GM12878 (cell line): Measurements from ENCODE around the gene LEMD3.

Experiments
- EP300 ChIP-seq, 2 experiments: fragments of 150-350 bp in 1 of 2; IDR thresholded peaks; 2 replicates each; pipeline ENCODE4 v1.6.1; 2011 to 2012; ENCODE audit warnings: low read depth in 2 of 2, low read length in 2 of 2, borderline replicate concordance in 1 of 2, improper control_type of control experiment in 1 of 2, inconsistent platforms in 1 of 2; ENCODE audit not compliant: control insufficient read depth in 1 of 2
- EZH2 ChIP-seq: IDR thresholded peaks from 2 replicates; pipeline ENCODE4 v1.6.1; 2012; ENCODE audit warnings: low read depth, mild to moderate bottlenecking, control low read depth, inconsistent platforms, low read length, borderline replicate concordance; ENCODE audit not compliant: control insufficient read depth
- HDGF ChIP-seq: fragments of 450-650 bp; IDR thresholded peaks from 2 replicates; pipeline ENCODE4 v1.6.1; 2016; ENCODE audit warnings: antibody characterized with exemption
- MYC ChIP-seq: IDR thresholded peaks from 2 replicates; pipeline ENCODE4 v1.6.1; 2011; ENCODE audit warnings: mild to moderate bottlenecking, low read length, moderate library complexity, inconsistent platforms; ENCODE audit not compliant: insufficient read depth, insufficient replicate concordance, insufficient read length, severe bottlenecking
- TCF12 ChIP-seq: IDR thresholded peaks from 2 replicates; pipeline ENCODE4 v1.6.1; 2011; ENCODE audit warnings: low read depth, mild to moderate bottlenecking, low read length
- TCF7 ChIP-seq: IDR thresholded peaks from 2 replicates; pipeline ENCODE4 v1.6.1; 2014; ENCODE audit warnings: antibody characterized with exemption, borderline replicate concordance
- ZNF274 ChIP-seq: IDR thresholded peaks from one replicate; pipeline ENCODE4 v1.8.0; 2011; ENCODE audit not compliant: insufficient read length, insufficient read depth
- TF ChIP-seq, protein P1 (sequence below): fragments of 450-650 bp; conservative IDR thresholded peaks from 2 replicates; pipeline ENCODE4 v1.6.1; 2017; ENCODE audit warnings: mild to moderate bottlenecking, moderate library complexity
- TF ChIP-seq, protein P2 (sequence below): fragments of 450-650 bp; IDR thresholded peaks from 2 replicates; pipeline ENCODE4 v1.6.1; 2016; ENCODE audit warnings: mild to moderate bottlenecking, moderate library complexity, borderline replicate concordance
- TF ChIP-seq, protein P3 (sequence below): IDR thresholded peaks from 2 replicates; pipeline ENCODE4 v1.6.1; 2011; ENCODE audit warnings: borderline replicate concordance, low read depth, mild to moderate bottlenecking, moderate library complexity, low read length; ENCODE audit not compliant: insufficient read depth, poor library complexity, severe bottlenecking
- TF ChIP-seq, protein P4 (sequence below), 3 experiments: IDR thresholded peaks in 2 of 3; conservative IDR thresholded peaks in 1 of 3; 2 replicates each; pipeline ENCODE4 v1.5.1; 2011; ENCODE audit warnings: low read depth in 3 of 3, low read length in 3 of 3, mild to moderate bottlenecking in 3 of 3, control low read depth in 2 of 3, moderate library complexity in 2 of 3, inconsistent platforms in 1 of 3, mixed read lengths in 1 of 3; ENCODE audit not compliant: control insufficient read depth in 2 of 3, insufficient read depth in 1 of 3; ENCODE audit errors: extremely low read depth in 1 of 3

DNA sequence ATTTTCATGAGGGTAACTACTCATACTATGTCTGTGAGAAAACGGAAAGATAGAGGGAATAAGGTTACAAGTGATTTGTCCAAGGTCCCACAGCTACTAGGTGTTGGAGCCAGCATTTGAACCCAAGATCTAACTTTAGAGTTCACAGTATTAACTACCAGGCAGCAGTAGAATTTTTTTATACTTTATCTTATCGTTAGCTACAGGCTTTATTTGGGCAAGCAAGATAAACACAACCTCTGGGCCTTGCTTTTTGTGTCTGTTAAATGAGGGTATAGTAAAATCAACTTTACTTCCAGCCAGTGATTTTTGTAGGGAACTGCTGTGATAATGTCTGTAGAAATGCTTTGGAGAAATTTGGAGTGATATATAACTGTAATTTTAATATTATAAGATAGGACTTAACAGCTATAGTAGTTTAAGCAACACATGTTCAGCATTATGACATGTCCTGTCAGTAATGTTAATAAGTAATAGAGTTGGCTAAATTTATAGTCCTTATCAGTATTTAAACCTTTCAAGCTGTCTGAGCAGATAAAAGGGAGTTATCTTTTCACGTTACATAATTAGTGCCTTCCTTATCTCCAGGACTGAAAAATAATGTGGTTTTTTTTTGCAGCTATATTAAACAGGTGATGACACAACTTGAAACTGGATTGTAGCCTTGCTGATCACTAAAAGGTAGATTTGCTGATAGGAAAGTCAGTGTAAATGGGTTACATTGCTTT, 12.8 kb downstream of the LEMD3 start:
- TF ChIP-seq, protein P1, sequence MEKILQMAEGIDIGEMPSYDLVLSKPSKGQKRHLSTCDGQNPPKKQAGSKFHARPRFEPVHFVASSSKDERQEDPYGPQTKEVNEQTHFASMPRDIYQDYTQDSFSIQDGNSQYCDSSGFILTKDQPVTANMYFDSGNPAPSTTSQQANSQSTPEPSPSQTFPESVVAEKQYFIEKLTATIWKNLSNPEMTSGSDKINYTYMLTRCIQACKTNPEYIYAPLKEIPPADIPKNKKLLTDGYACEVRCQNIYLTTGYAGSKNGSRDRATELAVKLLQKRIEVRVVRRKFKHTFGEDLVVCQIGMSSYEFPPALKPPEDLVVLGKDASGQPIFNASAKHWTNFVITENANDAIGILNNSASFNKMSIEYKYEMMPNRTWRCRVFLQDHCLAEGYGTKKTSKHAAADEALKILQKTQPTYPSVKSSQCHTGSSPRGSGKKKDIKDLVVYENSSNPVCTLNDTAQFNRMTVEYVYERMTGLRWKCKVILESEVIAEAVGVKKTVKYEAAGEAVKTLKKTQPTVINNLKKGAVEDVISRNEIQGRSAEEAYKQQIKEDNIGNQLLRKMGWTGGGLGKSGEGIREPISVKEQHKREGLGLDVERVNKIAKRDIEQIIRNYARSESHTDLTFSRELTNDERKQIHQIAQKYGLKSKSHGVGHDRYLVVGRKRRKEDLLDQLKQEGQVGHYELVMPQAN: no peak
- TF ChIP-seq, protein P2, sequence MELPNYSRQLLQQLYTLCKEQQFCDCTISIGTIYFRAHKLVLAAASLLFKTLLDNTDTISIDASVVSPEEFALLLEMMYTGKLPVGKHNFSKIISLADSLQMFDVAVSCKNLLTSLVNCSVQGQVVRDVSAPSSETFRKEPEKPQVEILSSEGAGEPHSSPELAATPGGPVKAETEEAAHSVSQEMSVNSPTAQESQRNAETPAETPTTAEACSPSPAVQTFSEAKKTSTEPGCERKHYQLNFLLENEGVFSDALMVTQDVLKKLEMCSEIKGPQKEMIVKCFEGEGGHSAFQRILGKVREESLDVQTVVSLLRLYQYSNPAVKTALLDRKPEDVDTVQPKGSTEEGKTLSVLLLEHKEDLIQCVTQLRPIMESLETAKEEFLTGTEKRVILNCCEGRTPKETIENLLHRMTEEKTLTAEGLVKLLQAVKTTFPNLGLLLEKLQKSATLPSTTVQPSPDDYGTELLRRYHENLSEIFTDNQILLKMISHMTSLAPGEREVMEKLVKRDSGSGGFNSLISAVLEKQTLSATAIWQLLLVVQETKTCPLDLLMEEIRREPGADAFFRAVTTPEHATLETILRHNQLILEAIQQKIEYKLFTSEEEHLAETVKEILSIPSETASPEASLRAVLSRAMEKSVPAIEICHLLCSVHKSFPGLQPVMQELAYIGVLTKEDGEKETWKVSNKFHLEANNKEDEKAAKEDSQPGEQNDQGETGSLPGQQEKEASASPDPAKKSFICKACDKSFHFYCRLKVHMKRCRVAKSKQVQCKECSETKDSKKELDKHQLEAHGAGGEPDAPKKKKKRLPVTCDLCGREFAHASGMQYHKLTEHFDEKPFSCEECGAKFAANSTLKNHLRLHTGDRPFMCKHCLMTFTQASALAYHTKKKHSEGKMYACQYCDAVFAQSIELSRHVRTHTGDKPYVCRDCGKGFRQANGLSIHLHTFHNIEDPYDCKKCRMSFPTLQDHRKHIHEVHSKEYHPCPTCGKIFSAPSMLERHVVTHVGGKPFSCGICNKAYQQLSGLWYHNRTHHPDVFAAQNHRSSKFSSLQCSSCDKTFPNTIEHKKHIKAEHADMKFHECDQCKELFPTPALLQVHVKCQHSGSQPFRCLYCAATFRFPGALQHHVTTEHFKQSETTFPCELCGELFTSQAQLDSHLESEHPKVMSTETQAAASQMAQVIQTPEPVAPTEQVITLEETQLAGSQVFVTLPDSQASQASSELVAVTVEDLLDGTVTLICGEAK: no peak
- TF ChIP-seq EP300 (IDR thresholded peaks at IDR 0.05; ENCODE audit: borderline replicate concordance in 1 of 2, control insufficient read depth in 1 of 2, low read depth in 2 of 2, low read length in 2 of 2) (no peak), HDGF (no peak), TCF7 (no peak), MYC (no peak), ZNF274 (no peak), EZH2 (no peak), TCF12 (no peak)
- TF ChIP-seq, protein P3, sequence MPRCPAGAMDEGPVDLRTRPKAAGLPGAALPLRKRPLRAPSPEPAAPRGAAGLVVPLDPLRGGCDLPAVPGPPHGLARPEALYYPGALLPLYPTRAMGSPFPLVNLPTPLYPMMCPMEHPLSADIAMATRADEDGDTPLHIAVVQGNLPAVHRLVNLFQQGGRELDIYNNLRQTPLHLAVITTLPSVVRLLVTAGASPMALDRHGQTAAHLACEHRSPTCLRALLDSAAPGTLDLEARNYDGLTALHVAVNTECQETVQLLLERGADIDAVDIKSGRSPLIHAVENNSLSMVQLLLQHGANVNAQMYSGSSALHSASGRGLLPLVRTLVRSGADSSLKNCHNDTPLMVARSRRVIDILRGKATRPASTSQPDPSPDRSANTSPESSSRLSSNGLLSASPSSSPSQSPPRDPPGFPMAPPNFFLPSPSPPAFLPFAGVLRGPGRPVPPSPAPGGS: no peak
- TF ChIP-seq, protein P4, sequence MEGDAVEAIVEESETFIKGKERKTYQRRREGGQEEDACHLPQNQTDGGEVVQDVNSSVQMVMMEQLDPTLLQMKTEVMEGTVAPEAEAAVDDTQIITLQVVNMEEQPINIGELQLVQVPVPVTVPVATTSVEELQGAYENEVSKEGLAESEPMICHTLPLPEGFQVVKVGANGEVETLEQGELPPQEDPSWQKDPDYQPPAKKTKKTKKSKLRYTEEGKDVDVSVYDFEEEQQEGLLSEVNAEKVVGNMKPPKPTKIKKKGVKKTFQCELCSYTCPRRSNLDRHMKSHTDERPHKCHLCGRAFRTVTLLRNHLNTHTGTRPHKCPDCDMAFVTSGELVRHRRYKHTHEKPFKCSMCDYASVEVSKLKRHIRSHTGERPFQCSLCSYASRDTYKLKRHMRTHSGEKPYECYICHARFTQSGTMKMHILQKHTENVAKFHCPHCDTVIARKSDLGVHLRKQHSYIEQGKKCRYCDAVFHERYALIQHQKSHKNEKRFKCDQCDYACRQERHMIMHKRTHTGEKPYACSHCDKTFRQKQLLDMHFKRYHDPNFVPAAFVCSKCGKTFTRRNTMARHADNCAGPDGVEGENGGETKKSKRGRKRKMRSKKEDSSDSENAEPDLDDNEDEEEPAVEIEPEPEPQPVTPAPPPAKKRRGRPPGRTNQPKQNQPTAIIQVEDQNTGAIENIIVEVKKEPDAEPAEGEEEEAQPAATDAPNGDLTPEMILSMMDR (IDR thresholded peaks at IDR 0.05 in 2 of 3, conservative IDR thresholded peaks at IDR 0.05 in 1 of 3; ENCODE audit: control insufficient read depth in 2 of 3, extremely low read depth in 1 of 3, insufficient read depth in 1 of 3, low read depth in 3 of 3, low read length in 3 of 3): no peak
